Upper lobe of right lung (tissue), 1 donor: ENCODE measurements around the gene PLEKHM1. TPM values are rescaled to one million over a fixed set of nuclear protein-coding genes. Genes with fewer than 3 reads are reported as not detected.

Experiments used
- ATAC-seq: fragments of 200-7000 bp; cut with Tn5 transposase; one replicate; pipeline ENCODE4 v1.9.1; 2020; ENCODE audit warnings: mild to moderate bottlenecking, moderate library complexity
- DNase-seq: peaks from one replicate; pipeline ENCODE4 v3.0.0-alpha.2; 2020
- H3K27ac ChIP-seq: fragments of 200-600 bp; one replicate; pipeline ENCODE4 v1.8.0; 2022
- H3K27me3 ChIP-seq: fragments of 200-600 bp; one replicate; pipeline ENCODE4 v1.8.0; 2022; ENCODE audit warnings: mild to moderate bottlenecking
- H3K36me3 ChIP-seq: fragments of 200-600 bp; one replicate; pipeline ENCODE4 v1.8.0; 2022
- H3K4me1 ChIP-seq: fragments of 200-600 bp; one replicate; pipeline ENCODE4 v1.8.0; 2022
- H3K4me3 ChIP-seq: fragments of 200-600 bp; one replicate; pipeline ENCODE4 v1.8.0; 2022; ENCODE audit warnings: mild to moderate bottlenecking
- H3K9me3 ChIP-seq: fragments of 200-600 bp; one replicate; pipeline ENCODE4 v1.8.0; 2022
- intact Hi-C: fragments of 100-400 bp; cut with DNase I; formaldehyde crosslinking; loops from one replicate; pipeline ENCODE4 v1.11.0; 2022
- total RNA-seq: library from RNA; stranded (reverse); fragmentation: NEBNext Ultra II Directional; extraction: Animal tissue kit (Norgen Biotek cat#: 25700); gene quantifications from one replicate; pipeline ENCODE4 v1.2.1, GENCODE V29; 2021
- TF ChIP-seq, protein P1 (sequence below): fragments of 200-600 bp; IDR thresholded peaks from one replicate; pipeline ENCODE4 v1.8.0; 2022; ENCODE audit warnings: antibody characterized with exemption
- donor health status: DM: no; HTN: yes; CAD: no; lungs with severe emphysema.

Gene PLEKHM1
- total RNA-seq, 1 donor from 2014 or later = 69.8 TPM

DNA sequence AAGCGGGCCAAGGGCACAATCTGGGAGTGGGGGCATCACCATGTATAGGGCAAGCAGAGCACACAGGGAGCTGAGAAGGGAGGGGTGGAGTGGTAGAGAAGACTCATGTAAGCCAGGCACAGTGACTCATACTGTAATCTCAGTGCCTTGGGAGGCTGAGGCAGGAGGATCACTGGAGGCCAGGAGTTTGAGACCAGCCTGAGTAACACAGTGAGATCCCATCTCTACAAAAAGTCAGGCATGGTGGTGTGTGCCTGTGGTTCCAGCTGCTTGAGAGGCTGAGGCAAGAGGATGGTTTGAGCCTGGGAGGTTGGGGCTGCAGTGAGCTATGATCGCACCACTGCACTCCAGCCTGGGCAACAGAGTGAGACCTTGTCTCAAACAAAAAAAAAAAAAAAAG lies 98.6 kb downstream of the PLEKHM1 start:
- no peak overlapping the region for H3K27ac ChIP-seq
- DNase-seq = no peak
- intact Hi-C loops = no loop called here
- ATAC-seq = no peak
- no peaks in the 10 kb centered on the region for H3K27me3 ChIP-seq
- no peak overlapping the region for H3K4me3 ChIP-seq
- TF ChIP-seq, protein P1, sequence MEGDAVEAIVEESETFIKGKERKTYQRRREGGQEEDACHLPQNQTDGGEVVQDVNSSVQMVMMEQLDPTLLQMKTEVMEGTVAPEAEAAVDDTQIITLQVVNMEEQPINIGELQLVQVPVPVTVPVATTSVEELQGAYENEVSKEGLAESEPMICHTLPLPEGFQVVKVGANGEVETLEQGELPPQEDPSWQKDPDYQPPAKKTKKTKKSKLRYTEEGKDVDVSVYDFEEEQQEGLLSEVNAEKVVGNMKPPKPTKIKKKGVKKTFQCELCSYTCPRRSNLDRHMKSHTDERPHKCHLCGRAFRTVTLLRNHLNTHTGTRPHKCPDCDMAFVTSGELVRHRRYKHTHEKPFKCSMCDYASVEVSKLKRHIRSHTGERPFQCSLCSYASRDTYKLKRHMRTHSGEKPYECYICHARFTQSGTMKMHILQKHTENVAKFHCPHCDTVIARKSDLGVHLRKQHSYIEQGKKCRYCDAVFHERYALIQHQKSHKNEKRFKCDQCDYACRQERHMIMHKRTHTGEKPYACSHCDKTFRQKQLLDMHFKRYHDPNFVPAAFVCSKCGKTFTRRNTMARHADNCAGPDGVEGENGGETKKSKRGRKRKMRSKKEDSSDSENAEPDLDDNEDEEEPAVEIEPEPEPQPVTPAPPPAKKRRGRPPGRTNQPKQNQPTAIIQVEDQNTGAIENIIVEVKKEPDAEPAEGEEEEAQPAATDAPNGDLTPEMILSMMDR = no peak
- H3K4me1 ChIP-seq = no peaks in the 10 kb centered on the region
- H3K9me3 ChIP-seq = no peaks in the 10 kb centered on the region
- H3K36me3 ChIP-seq = peaks cover 31% of the 10 kb centered on the region

DNA sequence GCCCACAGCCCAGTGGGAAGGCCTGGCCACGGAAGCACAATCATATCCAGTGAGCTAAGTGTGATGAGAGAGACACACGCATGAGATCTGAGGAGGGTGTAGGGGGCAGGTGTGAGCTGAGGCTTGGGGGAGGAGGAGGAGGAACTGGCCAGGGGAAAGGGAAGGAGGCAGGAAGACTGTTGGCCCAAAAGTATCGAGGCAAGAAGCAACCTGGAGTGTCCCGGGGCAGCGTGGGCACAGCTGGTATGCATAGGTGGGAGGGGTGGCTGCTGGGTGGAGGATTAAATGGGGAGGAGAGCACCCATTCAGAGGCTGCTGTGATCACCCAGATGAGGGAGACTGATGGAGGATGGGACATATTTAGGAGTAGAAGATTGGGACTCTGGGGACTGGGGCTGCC lies 99.2 kb downstream of the PLEKHM1 start:
- no peak overlapping the region for H3K27ac ChIP-seq
- no peaks in the 10 kb centered on the region for H3K27me3 ChIP-seq
- intact Hi-C loops = no loop called here
- H3K36me3 ChIP-seq = peaks cover 25% of the 10 kb centered on the region
- no peaks in the 10 kb centered on the region for H3K9me3 ChIP-seq
- ATAC-seq = no peak
- no peak for DNase-seq
- no peaks in the 10 kb centered on the region for H3K4me1 ChIP-seq
- H3K4me3 ChIP-seq = no peak overlapping the region
- TF ChIP-seq, protein P1 = no peak

GRCh38 chr17:45389354-45389753 lies 101.2 kb downstream of the PLEKHM1 start:
- Histone ChIP-seq H3K4me1 (peaks cover 5% of the 10 kb centered on the region), H3K36me3 (peaks cover 7% of the 10 kb centered on the region), H3K27me3 (no peaks in the 10 kb centered on the region), H3K27ac (no peak overlapping the region), H3K9me3 (no peaks in the 10 kb centered on the region), H3K4me3 (no peak overlapping the region)
- TF ChIP-seq, protein P1 = no peak
- intact Hi-C loops = loop anchor here (5.0 kb wide), 2 partner anchors 117 to 167 kb away; partner anchors contain the start of gene FMNL1
- ATAC-seq = no peak
- DNase-seq = no peak

- intact Hi-C loops = loop anchor here (5.0 kb wide), 2 partner anchors 116 to 166 kb away; partner anchors contain the start of gene FMNL1
- H3K27ac ChIP-seq = no peak overlapping the region
- TF ChIP-seq, protein P1 = no peak
- no peak overlapping the region for H3K4me3 ChIP-seq
- ATAC-seq (no peak), DNase-seq (no peak)
- peaks cover 5% of the 10 kb centered on the region for H3K4me1 ChIP-seq
- H3K9me3 ChIP-seq = no peaks in the 10 kb centered on the region
- no peaks in the 10 kb centered on the region for H3K27me3 ChIP-seq
- peaks cover under 1% of the 10 kb centered on the region for H3K36me3 ChIP-seq
Measured at GRCh38 chr17:45388604-45389325, 101.8 kb downstream of the PLEKHM1 start.

DNA sequence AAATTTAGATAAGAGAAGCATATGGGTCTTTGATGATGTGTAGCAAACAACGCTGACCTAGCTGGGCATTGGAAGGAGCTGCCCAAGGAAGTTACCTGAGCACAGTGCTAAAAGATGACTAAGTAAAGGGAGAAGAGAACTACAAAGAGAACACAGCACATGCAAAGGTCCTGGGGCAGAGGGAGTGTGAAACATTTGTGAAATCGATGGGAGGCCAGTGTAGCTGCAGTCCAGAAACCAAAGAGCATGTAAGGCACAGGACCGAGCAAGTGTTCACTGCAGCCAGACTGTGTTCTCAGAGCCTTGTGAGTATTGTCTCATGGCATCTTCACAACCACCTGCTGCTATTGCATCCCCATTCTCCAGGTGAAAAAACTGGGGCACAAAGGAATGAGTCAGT lies 102.8 kb downstream of the PLEKHM1 start:
- ATAC-seq (no peak), DNase-seq (no peak)
- H3K4me3 ChIP-seq = no peak overlapping the region
- intact Hi-C loops = loop anchor here (5.0 kb wide), 2 partner anchors 115 to 165 kb away; partner anchors contain the start of gene FMNL1
- H3K4me1 ChIP-seq = peaks cover 5% of the 10 kb centered on the region
- no peaks in the 10 kb centered on the region for H3K27me3 ChIP-seq
- H3K27ac ChIP-seq = no peak overlapping the region
- no peaks in the 10 kb centered on the region for H3K36me3 ChIP-seq
- H3K9me3 ChIP-seq = no peaks in the 10 kb centered on the region
- TF ChIP-seq, protein P1 = no peak
